Measurements from ENCODE around the gene PLEKHH2. TPM values are rescaled to one million over a fixed set of nuclear protein-coding genes. Genes with fewer than 3 reads are reported as not detected.
"Not testable (repeated sequence)": the region's sequence is repeated elsewhere in the genome, so short reads cannot be mapped to it uniquely, and the experiment has no call there.

PLEKHH2 gene
- total RNA-seq, 2 donors from 2014 or later, result 5.0 to 5.3 TPM

- Mint-ChIP-seq H3K4me3 (no peak overlapping the region), H3K4me1 (no peaks in the 10 kb centered on the region), H3K9me3 (no peaks in the 10 kb centered on the region), H3K27ac (no peak overlapping the region), H3K27me3 (ENCODE audit: insufficient read depth) (no peaks in the 10 kb centered on the region), H3K36me3 (ENCODE audit: low read depth) (no peaks in the 10 kb centered on the region)
- no peak overlapping the region for H3K9ac ChIP-seq (ENCODE audit: extremely low read depth, low read length, poor library complexity, severe bottlenecking)
- H3K9me3 ChIP-seq (ENCODE audit: control insufficient read depth, low read length), result no peaks in the 10 kb centered on the region
- H3K27ac ChIP-seq (ENCODE audit: low read depth, low read length), result no peak overlapping the region
- H3K4me3 ChIP-seq (ENCODE audit: low read length), result no peak overlapping the region
- H3K27me3 ChIP-seq (ENCODE audit: control insufficient read depth, insufficient read depth, low read length, poor library complexity, severe bottlenecking), result no peaks in the 10 kb centered on the region
- H3K36me3 ChIP-seq (ENCODE audit: control insufficient read depth, insufficient read depth, low read length), result no peaks in the 10 kb centered on the region
- no peak for DNase-seq
- 85 to 88% methylated on average over 4 to 6 of the region's 6 CpGs for WGBS, 2 experiments (ENCODE audit: insufficient coverage in 1 of 2, insufficient read length in 1 of 2)
- TF ChIP-seq CTCF (conservative IDR thresholded peaks at IDR 0.05), result no peak
- H3K4me1 ChIP-seq (ENCODE audit: control insufficient read depth, insufficient read depth, low read length), result no peaks in the 10 kb centered on the region
These were observed 14.1 kb upstream of the PLEKHH2 start for GRCh38 chr2:43622931-43623451.

GRCh38 chr2:43631618-43632317 lies 5.3 kb upstream of the PLEKHH2 start:
- Histone ChIP-seq H3K4me3 (ENCODE audit: low read length) (no peak overlapping the region), H3K4me1 (ENCODE audit: control insufficient read depth, insufficient read depth, low read length) (peaks cover 6% of the 10 kb centered on the region), H3K9ac (ENCODE audit: extremely low read depth, low read length, poor library complexity, severe bottlenecking) (no peak overlapping the region), H3K27ac (ENCODE audit: low read depth, low read length) (no peak overlapping the region), H3K27me3 (ENCODE audit: control insufficient read depth, insufficient read depth, low read length, poor library complexity, severe bottlenecking) (no peaks in the 10 kb centered on the region), H3K9me3 (ENCODE audit: control insufficient read depth, low read length) (no peaks in the 10 kb centered on the region), H3K36me3 (ENCODE audit: control insufficient read depth, insufficient read depth, low read length) (no peaks in the 10 kb centered on the region)
- Mint-ChIP-seq H3K4me1 (peaks cover 28% of the 10 kb centered on the region), H3K27ac (no peak overlapping the region), H3K27me3 (ENCODE audit: insufficient read depth) (peaks cover 2% of the 10 kb centered on the region), H3K36me3 (ENCODE audit: low read depth) (no peaks in the 10 kb centered on the region), H3K9me3 (no peaks in the 10 kb centered on the region), H3K4me3 (no peak overlapping the region)
- TF ChIP-seq CTCF (conservative IDR thresholded peaks at IDR 0.05), result no peak
- DNase-seq, result no peak
- WGBS, 2 experiments (ENCODE audit: insufficient coverage in 1 of 2, insufficient read length in 1 of 2), result 83 to 87% methylated on average over 7 to 11 of the region's 11 CpGs

GRCh38 chr2:43634604-43635306 lies 2.3 kb upstream of the PLEKHH2 start:
- TF ChIP-seq CTCF (conservative IDR thresholded peaks at IDR 0.05), result no peak
- Histone ChIP-seq H3K36me3 (ENCODE audit: control insufficient read depth, insufficient read depth, low read length) (no peaks in the 10 kb centered on the region), H3K9me3 (ENCODE audit: control insufficient read depth, low read length) (peaks cover 9% of the 10 kb centered on the region), H3K9ac (ENCODE audit: extremely low read depth, low read length, poor library complexity, severe bottlenecking) (no peak overlapping the region), H3K4me3 (ENCODE audit: low read length) (no peak overlapping the region), H3K27me3 (ENCODE audit: control insufficient read depth, insufficient read depth, low read length, poor library complexity, severe bottlenecking) (peaks cover 16% of the 10 kb centered on the region), H3K27ac (ENCODE audit: low read depth, low read length) (no peak overlapping the region), H3K4me1 (ENCODE audit: control insufficient read depth, insufficient read depth, low read length) (peaks cover 6% of the 10 kb centered on the region)
- peaks cover 9% of the 10 kb centered on the region for H3K27me3 Mint-ChIP-seq (ENCODE audit: insufficient read depth)
- no peak overlapping the region for H3K4me3 Mint-ChIP-seq
- no peak for DNase-seq
- H3K4me1 Mint-ChIP-seq, result peaks cover 36% of the 10 kb centered on the region
- peaks cover 2% of the 10 kb centered on the region for H3K36me3 Mint-ChIP-seq (ENCODE audit: low read depth)
- WGBS, 2 experiments (ENCODE audit: insufficient coverage in 1 of 2, insufficient read length in 1 of 2), result 84 to 86% methylated on average over 5 to 6 of the region's 6 CpGs
- peaks cover 7% of the 10 kb centered on the region for H3K9me3 Mint-ChIP-seq
- H3K27ac Mint-ChIP-seq, result no peak overlapping the region

- not testable (repeated sequence) for H3K27ac ChIP-seq (ENCODE audit: low read depth, low read length); H3K27me3 Mint-ChIP-seq (ENCODE audit: insufficient read depth); H3K36me3 ChIP-seq (ENCODE audit: control insufficient read depth, insufficient read depth, low read length); H3K4me3 ChIP-seq (ENCODE audit: low read length); H3K9ac ChIP-seq (ENCODE audit: extremely low read depth, low read length, poor library complexity, severe bottlenecking); H3K4me1 ChIP-seq (ENCODE audit: control insufficient read depth, insufficient read depth, low read length); H3K27ac Mint-ChIP-seq; DNase-seq; H3K9me3 ChIP-seq (ENCODE audit: control insufficient read depth, low read length); H3K36me3 Mint-ChIP-seq (ENCODE audit: low read depth)
- Mint-ChIP-seq H3K9me3 (peaks cover 12% of the 10 kb centered on the region), H3K4me3 (peak overlapping the region; percentile 69), H3K4me1 (peaks cover 36% of the 10 kb centered on the region)
- WGBS, 2 experiments (ENCODE audit: insufficient coverage in 1 of 2, insufficient read length in 1 of 2), result 96 to 100% methylated on average over 5 to 11 of the region's 12 CpGs
- H3K27me3 ChIP-seq (ENCODE audit: control insufficient read depth, insufficient read depth, low read length, poor library complexity, severe bottlenecking), result peaks cover 16% of the 10 kb centered on the region
These were observed 907 bp upstream of the PLEKHH2 start for GRCh38 chr2:43636153-43636552.

Data from endodermal cell (in vitro differentiated cells).